SK-N-SH treated with all-trans-retinoic acid at 6 μM for 48 hours (cell line): ENCODE results near the gene TSHZ2.
A peak's percentile ranks its signal among the peaks of the same experiment; 100 is the strongest.

Source experiments
- ATAC-seq: fragments of 200-7000 bp; cut with Tn5 transposase; 3 replicates; pipeline ENCODE4 v1.9.1; 2020; ENCODE audit warnings: mild to moderate bottlenecking, moderate library complexity
- ARNTL ChIP-seq: fragments of 450-650 bp; formaldehyde crosslinking; IDR thresholded peaks from 2 replicates; pipeline ENCODE4 v1.5.0; 2020; ENCODE audit warnings: low read depth, mild to moderate bottlenecking, moderate library complexity, borderline replicate concordance
- BACH2 ChIP-seq: fragments of 250-450 bp; sonication (Bioruptor Pico); IDR thresholded peaks from 2 replicates; pipeline ENCODE4 v1.9.0; 2021; ENCODE audit warnings: mild to moderate bottlenecking, borderline replicate concordance
- CREB5 ChIP-seq: fragments of 250-450 bp; sonication (Bioruptor Pico); IDR thresholded peaks from 2 replicates; pipeline ENCODE4 v1.5.1; 2020; ENCODE audit warnings: low read depth, mild to moderate bottlenecking, moderate library complexity
- CSDC2 ChIP-seq: fragments of 250-450 bp; sonication (Bioruptor Pico); IDR thresholded peaks from 2 replicates; pipeline ENCODE4 v1.5.0; 2020; ENCODE audit warnings: mild to moderate bottlenecking, moderate library complexity
- CSRNP3 ChIP-seq: fragments of 250-450 bp; sonication (Bioruptor Pico); IDR thresholded peaks from 2 replicates; pipeline ENCODE4 v1.5.1; 2021; ENCODE audit warnings: mild to moderate bottlenecking, moderate library complexity
- ESRRG ChIP-seq: fragments of 250-450 bp; sonication (Bioruptor Pico); IDR thresholded peaks from 2 replicates; pipeline ENCODE4 v1.6.1; 2021; ENCODE audit warnings: mild to moderate bottlenecking
- GLIS3 ChIP-seq: fragments of 250-450 bp; sonication (Bioruptor Pico); IDR thresholded peaks from 2 replicates; pipeline ENCODE4 v1.5.0; 2020; ENCODE audit warnings: mild to moderate bottlenecking, moderate library complexity
- ISL1 ChIP-seq: fragments of 250-450 bp; sonication (Bioruptor Pico); IDR thresholded peaks from 2 replicates; pipeline ENCODE4 v2.1.2; 2022; ENCODE audit warnings: mild to moderate bottlenecking, moderate library complexity
- OSR1 ChIP-seq: fragments of 250-450 bp; sonication (Bioruptor Pico); IDR thresholded peaks from 2 replicates; pipeline ENCODE4 v1.8.0; 2022; ENCODE audit warnings: moderate library complexity, mild to moderate bottlenecking, inconsistent platforms
- PATZ1 ChIP-seq: fragments of 250-450 bp; sonication (Bioruptor Pico); IDR thresholded peaks from 2 replicates; pipeline ENCODE4 v1.8.0; 2020; ENCODE audit warnings: mild to moderate bottlenecking, moderate library complexity, borderline replicate concordance
- POU6F1 ChIP-seq: fragments of 250-450 bp; sonication (Bioruptor Pico); IDR thresholded peaks from 2 replicates; pipeline ENCODE4 v1.8.0; 2021; ENCODE audit warnings: low read depth, mild to moderate bottlenecking, moderate library complexity, borderline replicate concordance
- PPARA ChIP-seq: fragments of 250-450 bp; sonication (Bioruptor Pico); IDR thresholded peaks from 2 replicates; pipeline ENCODE4 v1.5.0; 2020; ENCODE audit warnings: mild to moderate bottlenecking, borderline replicate concordance
- RARB ChIP-seq: fragments of 250-450 bp; sonication (Bioruptor Pico); IDR thresholded peaks from 2 replicates; pipeline ENCODE4 v1.8.0; 2021; ENCODE audit warnings: mild to moderate bottlenecking, moderate library complexity
- SNAI2 ChIP-seq: fragments of 250-450 bp; sonication (Bioruptor Pico); IDR thresholded peaks from 2 replicates; pipeline ENCODE4 v1.5.0; 2020; ENCODE audit warnings: mild to moderate bottlenecking, moderate library complexity
- TCF4 ChIP-seq: fragments of 250-450 bp; sonication (Bioruptor Pico); IDR thresholded peaks from 2 replicates; pipeline ENCODE4 v1.8.0; 2021; ENCODE audit warnings: mild to moderate bottlenecking, moderate library complexity, borderline replicate concordance
- TOX ChIP-seq: fragments of 250-450 bp; sonication (Bioruptor Pico); IDR thresholded peaks from 2 replicates; pipeline ENCODE4 v1.8.0; 2021; ENCODE audit warnings: mild to moderate bottlenecking, moderate library complexity, borderline replicate concordance
- TSHZ2 ChIP-seq: fragments of 250-450 bp; sonication (Bioruptor Pico); IDR thresholded peaks from 2 replicates; pipeline ENCODE4 v1.5.0; 2020; ENCODE audit warnings: mild to moderate bottlenecking, moderate library complexity
- ZC3H10 ChIP-seq: fragments of 250-450 bp; sonication (Bioruptor Pico); IDR thresholded peaks from 2 replicates; pipeline ENCODE4 v1.5.1; 2021; ENCODE audit warnings: mild to moderate bottlenecking, moderate library complexity
- ZFP3 ChIP-seq: fragments of 250-450 bp; sonication (Bioruptor Pico); IDR thresholded peaks from 2 replicates; pipeline ENCODE4 v1.5.0; 2020; ENCODE audit warnings: mild to moderate bottlenecking, moderate library complexity
- ZFP30 ChIP-seq: fragments of 450-650 bp; formaldehyde crosslinking; IDR thresholded peaks from 2 replicates; pipeline ENCODE4 v1.5.0; 2022; ENCODE audit warnings: mild to moderate bottlenecking, moderate library complexity
- ZNF565 ChIP-seq: fragments of 450-650 bp; formaldehyde crosslinking; conservative IDR thresholded peaks from 2 replicates; pipeline ENCODE4 v1.5.0; 2020; ENCODE audit warnings: low read depth, mild to moderate bottlenecking, moderate library complexity
- ZNF70 ChIP-seq: fragments of 450-650 bp; formaldehyde crosslinking; IDR thresholded peaks from 2 replicates; pipeline ENCODE4 v1.5.0; 2020; ENCODE audit warnings: mild to moderate bottlenecking, moderate library complexity
- ZNF8 ChIP-seq: fragments of 450-650 bp; formaldehyde crosslinking; IDR thresholded peaks from 2 replicates; pipeline ENCODE4 v1.5.0; 2020; ENCODE audit warnings: mild to moderate bottlenecking, moderate library complexity

TSHZ2 gene

GRCh38 chr20:53493311-53493857 lies 521.2 kb downstream of the TSHZ2 start:
- TF ChIP-seq TCF4 (CRISPR knock-in tag) = peak; percentile 97
- TF ChIP-seq SNAI2 (CRISPR knock-in tag) = peak; percentile 54; the same call in 1 of the 2 replicates
- TF ChIP-seq GLIS3 (CRISPR knock-in tag) = 0 out of 2 replicates have a peak, but pooled peaks have one; percentile 24
- TF ChIP-seq TSHZ2 (CRISPR knock-in tag) = peak; percentile 86; the same call in 1 of the 2 replicates
- TF ChIP-seq ISL1 = peak; percentile 72
- TF ChIP-seq BACH2 (CRISPR knock-in tag) = no peak
- no peak for TF ChIP-seq PATZ1 (CRISPR knock-in tag)
- TF ChIP-seq CSDC2 (CRISPR knock-in tag) = no peak
- TF ChIP-seq ZFP30 (CRISPR knock-in tag) = no peak
- no peak for TF ChIP-seq ZC3H10
- TF ChIP-seq RARB (CRISPR knock-in tag) = no peak
- TF ChIP-seq ZNF565 (CRISPR knock-in tag) = no peak
- no peak for TF ChIP-seq ZFP3 (CRISPR knock-in tag)
- no peak for TF ChIP-seq ZNF70 (CRISPR knock-in tag)
- 0 out of 2 replicates have a peak, but pooled peaks have one; percentile 24 for TF ChIP-seq CREB5 (CRISPR knock-in tag)
- TF ChIP-seq ZNF8 (CRISPR knock-in tag) = no peak
- TF ChIP-seq OSR1 (CRISPR knock-in tag) = no peak
- TF ChIP-seq POU6F1 (CRISPR knock-in tag) = no peak
- TF ChIP-seq TOX = no peak
- TF ChIP-seq CSRNP3 (CRISPR knock-in tag) = peak; percentile 51; the same call in 1 of the 2 replicates
- no peak for TF ChIP-seq ESRRG (CRISPR knock-in tag)
- no peak for TF ChIP-seq ARNTL (CRISPR knock-in tag)
- no peak for TF ChIP-seq PPARA (CRISPR knock-in tag)

GRCh38 chr20:53494753-53495152 lies 522.6 kb downstream of the TSHZ2 start:
- ATAC-seq = no peak
- TF ChIP-seq ZFP30 (CRISPR knock-in tag) = no peak
- TF ChIP-seq GLIS3 (CRISPR knock-in tag) = no peak
- no peak for TF ChIP-seq ARNTL (CRISPR knock-in tag)
- no peak for TF ChIP-seq TSHZ2 (CRISPR knock-in tag)
- no peak for TF ChIP-seq ZC3H10
- no peak for TF ChIP-seq ZNF565 (CRISPR knock-in tag)
- no peak for TF ChIP-seq TCF4 (CRISPR knock-in tag)
- TF ChIP-seq ZNF8 (CRISPR knock-in tag) = no peak
- TF ChIP-seq CSRNP3 (CRISPR knock-in tag) = no peak
- no peak for TF ChIP-seq ZFP3 (CRISPR knock-in tag)
- TF ChIP-seq RARB (CRISPR knock-in tag) = no peak
- no peak for TF ChIP-seq ZNF70 (CRISPR knock-in tag)
- TF ChIP-seq ISL1 = no peak
- no peak for TF ChIP-seq CSDC2 (CRISPR knock-in tag)
- no peak for TF ChIP-seq ESRRG (CRISPR knock-in tag)
- no peak for TF ChIP-seq OSR1 (CRISPR knock-in tag)

More at GRCh38 chr20:53493311-53493857, 521.2 kb downstream of the TSHZ2 start:
- ATAC-seq = no peak
